PC-9 (cell line): ENCODE measurements around the gene LRRC74A. TPM values are rescaled to one million over a fixed set of nuclear protein-coding genes. Genes with fewer than 3 reads are reported as not detected.

Source experiments
- BruUV-seq: library from RNA; stranded (reverse); fragments of 400-500 nt; replicated peaks from 2 replicates; lab custom pipeline; 2021; lab: Mats Ljungman, UMichigan
- CTCF ChIA-PET: fragments of 300-600 bp; sonication (Branson Sonifier 250); formaldehyde crosslinking; loops from one replicate; lab custom pipeline; 2022; ENCODE audit warnings: antibody characterized with exemption; lab: Charles Lee
- POLR2A ChIA-PET: fragments of 300-600 bp; sonication (Branson Sonifier 250); formaldehyde crosslinking; loops from one replicate; lab custom pipeline; 2022; ENCODE audit warnings: antibody characterized with exemption; ENCODE audit not compliant: unreplicated experiment; lab: Charles Lee
- DNase-seq, 2 experiments: peaks; one replicate each; pipeline versions ENCODE4 v3.0.0 to v3.0.0-alpha.2; 2015 to 2022; ENCODE audit warnings: mixed read lengths in 1 of 2
- H2AFZ ChIP-seq: fragments of 200-600 bp; sonication (generic); 2 replicates; pipeline ENCODE4 v1.8.1; 2017; ENCODE audit warnings: antibody characterized with exemption
- H3F3A ChIP-seq: fragments of 200-600 bp; sonication (generic); 2 replicates; pipeline ENCODE4 v1.8.1; 2017; ENCODE audit warnings: antibody characterized with exemption, mild to moderate bottlenecking, low read depth; ENCODE audit not compliant: insufficient read depth
- H3K27ac ChIP-seq: fragments of 200-600 bp; sonication (generic); 2 replicates; pipeline ENCODE4 v1.6.1; 2016; ENCODE audit warnings: mixed run types
- H3K27me3 ChIP-seq: fragments of 200-600 bp; sonication (generic); 2 replicates; pipeline ENCODE4 v1.6.1; 2016; ENCODE audit warnings: low read depth, mixed run types; ENCODE audit not compliant: insufficient read depth
- H3K36me3 ChIP-seq: fragments of 200-600 bp; sonication (generic); 2 replicates; pipeline ENCODE4 v1.6.1; 2016; ENCODE audit warnings: low read depth, mixed run types
- H3K4me1 ChIP-seq: fragments of 200-600 bp; sonication (generic); replicated peaks from 2 replicates; pipeline ENCODE4 v1.6.1; 2016; ENCODE audit warnings: mixed run types; ENCODE audit not compliant: insufficient read depth
- H3K4me2 ChIP-seq: fragments of 200-600 bp; sonication (generic); 2 replicates; pipeline ENCODE4 v1.6.1; 2017; ENCODE audit warnings: mixed run types
- H3K4me3 ChIP-seq: fragments of 200-600 bp; sonication (generic); 2 replicates; pipeline ENCODE4 v1.6.1; 2016; ENCODE audit warnings: mixed run types
- H3K79me2 ChIP-seq: fragments of 200-600 bp; sonication (generic); 2 replicates; pipeline ENCODE4 v1.6.1; 2017; ENCODE audit warnings: low read depth, mixed run types
- H3K9me2 ChIP-seq: fragments of 200-600 bp; sonication (generic); 2 replicates; pipeline ENCODE4 v1.8.1; 2017; ENCODE audit warnings: mild to moderate bottlenecking; ENCODE audit not compliant: insufficient read depth
- H3K9me3 ChIP-seq: fragments of 200-600 bp; sonication (generic); 2 replicates; pipeline ENCODE4 v1.8.1; 2016; ENCODE audit warnings: low read depth; ENCODE audit not compliant: insufficient read depth
- H4K20me1 ChIP-seq: fragments of 200-600 bp; sonication (generic); 2 replicates; pipeline ENCODE4 v1.8.1; 2017; ENCODE audit not compliant: insufficient read depth
- CTCF ChIP-seq: fragments of 200-600 bp; sonication (generic); conservative IDR thresholded peaks from 2 replicates; pipeline ENCODE4 v1.6.1; 2017; ENCODE audit warnings: mixed run types, antibody characterized with exemption, mild to moderate bottlenecking, moderate library complexity
- EZH2 ChIP-seq: fragments of 200-600 bp; sonication (generic); IDR thresholded peaks from 2 replicates; pipeline ENCODE4 v1.8.0; 2017; ENCODE audit warnings: antibody characterized with exemption, low read depth
- intact Hi-C: fragments of 100-400 bp; cut with micrococcal nuclease; formaldehyde crosslinking; loops from one replicate; pipeline ENCODE4 v1.10.0; 2022; ENCODE audit not compliant: unreplicated experiment
- total RNA-seq: library from RNA; stranded (reverse); gene quantifications from 2 replicates; pipeline ENCODE4 v1.2.3, GENCODE V29; 2021

LRRC74A gene
- total RNA-seq, 1 experiment from 2014 or later = not detected

- no TSS peak for BruUV-seq
- CTCF ChIA-PET = no interaction called here
- intact Hi-C loops = no loop called here
- no peaks in the 10 kb centered on the region for H3K36me3 ChIP-seq
- H3K4me3 ChIP-seq = no peak overlapping the region
- H3K9me2 ChIP-seq = no peaks in the 10 kb centered on the region
- no peak overlapping the region for H3K27ac ChIP-seq
- TF ChIP-seq EZH2 (no peak), CTCF (no peak)
- no peaks in the 10 kb centered on the region for H3K79me2 ChIP-seq
- no peaks in the 10 kb centered on the region for H3K4me1 ChIP-seq
- no peak overlapping the region for H3K4me2 ChIP-seq
- no peak for DNase-seq
- H3K27me3 ChIP-seq = peaks cover 89% of the 10 kb centered on the region
- H3K9me3 ChIP-seq = no peaks in the 10 kb centered on the region
- H3F3A ChIP-seq = no peaks in the 10 kb centered on the region
- POLR2A ChIA-PET = interaction anchor here (0.7 kb wide), 1 partner anchor 943 kb away, joined by 9 read pairs; no protein-coding TSS in a partner anchor
- H4K20me1 ChIP-seq = no peaks in the 10 kb centered on the region
- no peak overlapping the region for H2AFZ ChIP-seq
These were observed 28.9 kb downstream of the LRRC74A start for GRCh38 chr14:76855066-76855465.

- H2AFZ ChIP-seq = no peak overlapping the region
- CTCF ChIA-PET = no interaction called here
- no peak overlapping the region for H3K4me3 ChIP-seq
- H3K4me1 ChIP-seq = no peaks in the 10 kb centered on the region
- no peak overlapping the region for H3K27ac ChIP-seq
- no peaks in the 10 kb centered on the region for H3F3A ChIP-seq
- no peaks in the 10 kb centered on the region for H3K79me2 ChIP-seq
- no TSS peak for BruUV-seq
- no peaks in the 10 kb centered on the region for H3K9me2 ChIP-seq
- TF ChIP-seq EZH2 (no peak), CTCF (no peak)
- no peaks in the 10 kb centered on the region for H4K20me1 ChIP-seq
- intact Hi-C loops = no loop called here
- POLR2A ChIA-PET = no interaction called here
- DNase-seq = no peak
- no peaks in the 10 kb centered on the region for H3K9me3 ChIP-seq
- H3K27me3 ChIP-seq = peaks cover 98% of the 10 kb centered on the region
- no peaks in the 10 kb centered on the region for H3K36me3 ChIP-seq
- no peak overlapping the region for H3K4me2 ChIP-seq
These were observed 30.6 kb downstream of the LRRC74A start for GRCh38 chr14:76856769-76857168.

GRCh38 chr14:76861574-76862255 is 35.5 kb downstream of the LRRC74A start:
- intact Hi-C loops = no loop called here
- POLR2A ChIA-PET = interaction anchor here (0.5 kb wide), 1 partner anchor 276 kb away, joined by 3 read pairs; no protein-coding TSS in a partner anchor
- Histone ChIP-seq H4K20me1 (no peaks in the 10 kb centered on the region), H3K79me2 (no peaks in the 10 kb centered on the region), H3K9me2 (no peaks in the 10 kb centered on the region), H3K9me3 (no peaks in the 10 kb centered on the region), H3K4me1 (no peaks in the 10 kb centered on the region; the same call in 1 of the 2 replicates), H3K4me2 (no peak overlapping the region), H2AFZ (no peak overlapping the region), H3K27ac (no peak overlapping the region), H3F3A (no peaks in the 10 kb centered on the region), H3K4me3 (no peak overlapping the region), H3K27me3 (peaks cover 76% of the 10 kb centered on the region), H3K36me3 (no peaks in the 10 kb centered on the region)
- BruUV-seq = no TSS peak
- CTCF ChIA-PET = no interaction called here
- TF ChIP-seq EZH2 = no peak
- TF ChIP-seq CTCF = no peak
- DNase-seq = no peak
